BJ (cell line): Measurements from ENCODE around the gene PSTPIP1. TPM values are rescaled to one million over a fixed set of nuclear protein-coding genes. Genes with fewer than 3 reads are reported as not detected.

Source experiments
- CTCF ChIA-PET: fragments of 350-600 bp; formaldehyde crosslinking; extraction: SDS; loops from one replicate; lab custom pipeline; 2021; ENCODE audit warnings: antibody characterized with exemption, inconsistent platforms; lab: Yijun Ruan, JAX
- POLR2A ChIA-PET: fragments of 300-600 bp; sonication (Branson Sonifier 250); formaldehyde crosslinking; extraction: SDS; loops from one replicate; lab custom pipeline; 2021; ENCODE audit warnings: antibody characterized with exemption; lab: Charles Lee
- DNase-seq: peaks from one replicate; pipeline ENCODE4 v3.0.0-alpha.2; 2011; ENCODE audit warnings: low read depth
- H3K27me3 ChIP-seq: 2 replicates; pipeline ENCODE4 v1.6.0; 2011; ENCODE audit warnings: low read length; ENCODE audit not compliant: control insufficient read depth, insufficient read depth
- H3K36me3 ChIP-seq: 2 replicates; pipeline ENCODE4 v1.5.1; 2011; ENCODE audit warnings: low read length; ENCODE audit not compliant: control insufficient read depth, insufficient read depth
- H3K4me3 ChIP-seq: 2 replicates; pipeline ENCODE4 v1.5.1; 2011; ENCODE audit warnings: low read depth, mild to moderate bottlenecking, control low read depth, low read length
- CTCF ChIP-seq: IDR thresholded peaks from 2 replicates; pipeline ENCODE4 v1.5.1; 2011; ENCODE audit warnings: low read depth, mild to moderate bottlenecking, control low read depth, inconsistent platforms, low read length, moderate library complexity; ENCODE audit not compliant: insufficient read depth
- polyA plus RNA-seq: library from polyadenylated mRNA; depleted of rRNA; stranded (reverse); fragments of >200 nt; gene quantifications from 2 replicates; pipeline ENCODE4 v1.2.3, GENCODE V29; 2011

Gene PSTPIP1
- polyA plus RNA-seq, 1 experiment = not detected

DNA sequence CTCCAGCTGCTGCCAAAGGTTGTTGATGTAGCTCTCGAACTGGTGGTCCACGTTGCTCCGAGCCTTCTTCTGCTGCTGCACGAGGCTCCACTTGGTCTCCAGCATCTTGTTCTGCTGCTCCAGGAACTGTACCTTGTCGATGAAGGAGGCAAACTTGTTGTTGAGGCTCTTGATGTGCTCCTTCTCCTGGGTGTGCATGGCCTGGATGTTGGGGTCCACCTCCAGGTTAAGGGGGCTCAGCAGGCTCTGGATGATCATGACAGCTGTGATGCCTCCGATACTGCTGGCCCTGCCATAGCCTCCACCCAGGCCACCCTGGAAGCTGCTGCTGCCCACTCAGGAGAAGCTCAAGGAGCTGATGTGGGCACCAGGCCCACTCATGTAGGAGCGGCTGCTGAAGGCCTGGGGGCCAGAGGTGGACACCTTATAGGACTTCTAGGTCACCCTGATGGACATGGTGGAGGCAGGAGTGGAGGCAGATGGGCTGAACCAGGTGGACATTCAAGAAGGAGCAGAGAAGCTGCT, 14.9 kb upstream of the PSTPIP1 start:
- Histone ChIP-seq H3K4me3 (no peak overlapping the region), H3K27me3 (peaks cover 4% of the 10 kb centered on the region; the same call in 1 of the 2 replicates), H3K36me3 (no peaks in the 10 kb centered on the region)
- no peak for TF ChIP-seq CTCF
- CTCF ChIA-PET = no interaction called here
- POLR2A ChIA-PET = no interaction called here
- no peak for DNase-seq

GRCh38 chr15:76982356-76982755, 12.6 kb upstream of the PSTPIP1 start:
- Histone ChIP-seq H3K36me3 (no peaks in the 10 kb centered on the region), H3K27me3 (peaks cover 3% of the 10 kb centered on the region; the same call in 1 of the 2 replicates), H3K4me3 (no peak overlapping the region)
- ChIA-PET POLR2A (no interaction called here), CTCF (interaction anchor here (1.6 kb wide), 1 partner anchor 9 kb away, joined by 9 read pairs; no protein-coding TSS in a partner anchor)
- DNase-seq = no peak
- TF ChIP-seq CTCF = no peak

- CTCF ChIA-PET = interaction anchor here (1.6 kb wide), 1 partner anchor 9 kb away, joined by 9 read pairs; no protein-coding TSS in a partner anchor
- POLR2A ChIA-PET = no interaction called here
- TF ChIP-seq CTCF = no peak
- Histone ChIP-seq H3K4me3 (no peak overlapping the region), H3K36me3 (no peaks in the 10 kb centered on the region), H3K27me3 (peaks cover 3% of the 10 kb centered on the region; the same call in 1 of the 2 replicates)
- no peak for DNase-seq
These were observed 12.2 kb upstream of the PSTPIP1 start for GRCh38 chr15:76982756-76983155.

DNA sequence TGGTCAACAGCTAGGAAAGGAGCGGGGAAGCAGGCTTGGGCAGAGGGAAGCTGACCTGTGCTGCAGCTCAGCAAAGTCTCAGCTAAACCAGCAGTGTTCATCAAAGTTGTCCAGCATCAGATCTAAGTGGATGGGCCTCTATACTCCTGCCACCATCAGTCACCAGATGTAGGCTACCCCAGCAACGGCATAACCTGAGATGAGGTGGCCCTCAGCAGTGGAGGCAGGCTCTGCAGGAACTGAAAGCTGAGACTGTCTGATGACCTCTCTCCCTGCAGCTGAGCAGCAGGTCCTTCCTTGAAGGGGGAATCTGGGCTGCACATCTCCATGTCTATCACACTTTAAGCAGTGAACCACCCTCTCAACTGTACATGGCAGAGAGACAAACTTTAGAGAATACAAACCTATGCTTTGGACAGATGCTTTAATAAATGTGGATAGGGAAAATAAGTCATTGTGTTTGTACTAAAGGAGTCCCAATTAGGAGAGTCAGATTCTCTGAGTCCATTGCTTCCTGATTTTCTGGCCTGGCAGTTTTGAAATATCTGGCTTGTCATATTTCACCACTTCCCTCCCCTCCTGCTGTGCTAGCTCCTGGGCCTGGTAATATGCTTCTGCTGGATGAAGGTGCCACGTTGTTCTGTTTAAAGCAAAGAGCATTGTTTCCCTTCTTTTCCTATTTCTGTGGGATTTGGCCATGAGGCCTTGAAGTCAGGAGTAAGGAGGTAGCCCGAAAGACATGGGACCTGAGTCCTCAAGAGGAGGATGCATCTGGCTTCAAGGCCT, 11.1 kb upstream of the PSTPIP1 start:
- ChIA-PET CTCF (interaction anchor here (0.6 to 1.6 kb wide), 3 partner anchors 10 to 23 kb away, joined by 4 to 9 read pairs (median 4); no protein-coding TSS in a partner anchor), POLR2A (no interaction called here)
- DNase-seq = no peak
- no peak for TF ChIP-seq CTCF
- no peaks in the 10 kb centered on the region for H3K36me3 ChIP-seq
- H3K27me3 ChIP-seq = peaks cover 3% of the 10 kb centered on the region; the same call in 1 of the 2 replicates
- H3K4me3 ChIP-seq = no peak overlapping the region

DNA sequence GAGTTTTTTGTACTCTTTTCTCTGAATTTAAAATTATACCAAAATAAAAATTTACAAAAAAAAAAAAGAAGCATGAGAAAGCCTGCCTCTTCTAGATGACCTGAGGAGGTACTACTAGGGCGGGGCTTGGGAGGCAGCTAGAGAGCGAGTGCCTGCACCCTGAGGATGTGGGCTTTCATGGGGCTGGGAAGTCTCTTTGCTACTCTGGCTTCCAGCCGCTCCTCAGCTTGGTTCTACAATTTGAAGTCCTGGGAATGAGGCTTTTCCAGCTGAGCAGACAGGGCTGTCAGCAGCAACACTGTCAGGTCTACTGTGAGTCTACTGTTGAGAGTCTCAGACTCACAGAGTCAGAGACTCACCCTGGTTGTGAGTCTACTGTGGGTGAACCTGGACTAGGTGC, 8.2 kb upstream of the PSTPIP1 start:
- ChIA-PET CTCF (no interaction called here), POLR2A (no interaction called here)
- Histone ChIP-seq H3K36me3 (no peaks in the 10 kb centered on the region), H3K4me3 (no peak overlapping the region), H3K27me3 (peaks cover 10% of the 10 kb centered on the region)
- DNase-seq = no peak
- no peak for TF ChIP-seq CTCF
